ENCODE results near the gene CEP104.
A peak's percentile ranks its signal among the peaks of the same experiment; 100 is the strongest.

Gene CEP104

DNA sequence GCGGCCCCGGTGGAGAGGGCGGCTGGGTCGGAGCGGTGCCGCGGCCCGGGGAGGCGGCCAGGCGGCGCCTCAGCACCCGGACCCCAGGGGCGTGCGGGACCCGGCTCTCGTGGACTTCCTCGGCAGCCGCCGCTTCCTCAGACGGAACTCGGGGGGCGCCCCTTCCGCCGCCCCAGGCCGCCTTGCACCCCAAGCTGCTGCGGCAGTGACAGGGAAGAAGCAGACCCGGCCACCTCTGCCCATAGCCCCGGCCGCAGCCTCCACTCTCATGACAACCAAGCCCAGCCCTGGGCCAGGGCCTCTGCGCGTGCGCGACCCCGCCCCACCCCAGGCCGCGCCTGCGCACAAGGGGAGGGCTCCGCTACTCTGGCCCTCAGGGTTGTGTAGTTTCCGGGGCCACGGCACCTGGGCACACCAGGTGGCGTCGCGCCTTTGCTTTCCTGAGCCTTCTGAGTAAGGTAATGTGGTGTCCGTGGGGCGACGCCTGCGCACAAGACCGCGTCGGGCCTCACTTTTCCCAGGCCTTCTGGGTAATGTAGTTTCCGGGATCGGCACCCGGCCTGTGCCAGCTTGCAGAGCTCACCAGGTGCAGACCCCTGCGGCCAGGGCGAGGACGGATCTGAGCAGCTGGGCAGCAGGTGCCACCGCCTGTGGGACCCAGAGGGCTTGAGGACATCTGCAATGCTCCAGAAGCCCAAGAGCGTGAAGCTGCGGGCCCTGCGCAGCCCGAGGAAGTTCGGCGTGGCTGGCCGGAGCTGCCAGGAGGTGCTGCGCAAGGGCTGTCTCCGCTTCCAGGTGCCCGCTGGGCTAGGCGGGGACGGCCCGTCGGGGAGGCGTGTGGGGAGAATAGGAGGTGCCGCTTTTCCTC lies at the start of gene CEP104, which contains the start of gene DFFB:
Gene CEP104, minus strand, starts transcription at position 289 of the 868 bp plus-strand sequence. CDS start 4,804 bp downstream, outside the sequence.
Gene DFFB, plus strand, starts transcription at position 554 of the 868 bp plus-strand sequence. Its CDS starts 128 bp downstream, at position 682.
- peak; percentile 97 for DNase-seq

DNA sequence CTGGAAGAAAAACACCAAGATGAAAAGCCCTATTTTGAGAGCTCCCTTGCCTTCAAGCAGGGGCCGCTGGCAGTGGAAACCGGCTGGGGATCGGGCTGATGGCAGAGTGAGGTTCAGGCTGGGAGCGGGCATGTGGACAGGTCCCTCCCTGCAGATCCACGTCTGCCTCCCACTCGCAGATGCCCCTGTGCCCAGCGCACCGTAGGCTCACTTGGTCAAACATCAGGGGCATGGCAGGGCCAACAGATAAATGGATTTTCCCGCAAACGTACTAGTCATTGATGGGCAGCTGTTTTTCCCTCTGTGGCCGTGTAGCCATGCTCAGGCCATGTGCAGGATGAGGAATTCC lies 49.6 kb upstream of the CEP104 start:
- DNase-seq, result no peak

DNA sequence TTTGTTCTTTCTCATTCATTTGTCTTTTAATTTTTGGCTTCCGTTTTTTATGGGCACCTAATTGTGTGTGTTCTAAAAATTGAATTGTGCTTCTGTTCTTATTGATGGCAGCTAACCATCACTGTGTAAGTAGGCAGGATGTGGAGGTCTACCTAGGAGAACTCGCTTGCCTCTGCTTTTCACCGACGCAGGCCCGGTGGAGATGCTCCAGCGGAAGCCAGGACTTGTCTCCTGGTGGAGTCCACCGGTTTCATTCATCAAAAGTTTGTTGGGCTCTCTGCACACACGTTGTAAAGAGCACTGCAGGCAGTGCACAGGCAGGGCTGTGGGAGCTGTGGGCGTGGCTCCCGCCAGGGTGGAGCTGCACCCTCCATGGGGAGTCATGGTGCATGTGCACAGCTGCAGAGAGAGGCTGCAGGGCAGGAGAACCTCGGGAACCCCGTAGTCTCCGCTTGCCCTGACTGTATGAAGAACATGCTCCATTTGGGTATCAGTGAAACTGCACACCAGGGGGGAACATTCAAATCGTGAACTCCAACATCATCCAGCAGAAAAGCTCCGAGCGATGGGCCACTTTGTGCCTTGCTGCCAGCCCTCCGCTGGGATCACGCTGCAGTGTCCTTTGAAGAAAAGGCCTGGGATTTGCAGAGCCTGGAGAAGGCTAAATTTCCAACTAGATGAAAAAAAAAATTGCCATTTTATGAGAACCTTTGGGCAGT lies 49.1 kb upstream of the CEP104 start:
- no peak for DNase-seq

DNA sequence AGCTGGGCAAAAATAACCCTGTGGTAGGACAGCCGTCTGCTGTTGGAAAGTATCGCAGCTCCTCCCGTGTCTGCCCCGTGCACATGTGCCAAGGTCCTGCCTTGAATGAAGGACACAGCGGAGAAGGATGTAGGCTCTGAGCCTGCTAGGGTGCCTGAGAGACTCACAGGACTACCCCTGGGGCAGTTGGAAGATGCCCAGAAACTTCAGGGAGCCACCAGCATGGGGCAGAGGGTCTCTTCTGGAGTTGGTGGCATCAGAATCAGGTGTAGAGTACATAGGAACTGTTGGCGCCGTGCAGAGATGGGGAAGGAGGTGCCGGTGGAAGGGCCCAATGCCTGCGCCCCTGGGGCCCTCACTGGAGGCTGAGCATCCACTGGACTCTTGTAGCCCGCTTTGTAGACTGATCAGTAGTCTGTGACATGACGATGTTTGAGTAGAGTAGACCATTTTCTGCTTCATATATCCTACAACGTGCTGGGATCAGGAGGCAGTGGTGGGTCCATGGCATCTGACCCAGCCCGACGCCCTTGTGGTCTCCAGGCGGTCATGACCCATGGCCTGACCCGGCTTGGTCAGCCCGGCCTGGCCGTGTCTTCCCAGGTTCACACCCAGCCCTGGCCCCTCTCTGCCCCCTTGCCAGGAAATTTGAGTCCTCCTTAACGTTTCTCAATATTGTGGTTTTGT lies 48.4 kb upstream of the CEP104 start:
- DNase-seq, result no peak

DNA sequence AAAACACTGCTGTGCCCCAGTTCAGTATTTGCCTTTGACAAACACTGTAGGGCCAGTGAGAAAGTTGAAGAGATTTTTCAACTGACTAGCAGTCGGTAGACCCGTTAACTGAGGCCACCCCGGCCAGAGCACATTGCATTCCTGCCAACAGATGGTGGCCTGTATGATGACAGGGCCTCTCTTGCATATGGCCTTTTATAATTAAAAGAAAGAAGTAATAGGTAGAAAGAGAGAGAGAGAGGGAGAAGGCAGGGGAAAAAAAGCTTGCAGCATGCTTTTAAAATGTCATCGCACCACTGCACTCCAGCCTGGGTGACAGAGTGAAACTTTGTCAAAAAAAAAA lies 47.8 kb upstream of the CEP104 start:
- no peak for DNase-seq

DNA sequence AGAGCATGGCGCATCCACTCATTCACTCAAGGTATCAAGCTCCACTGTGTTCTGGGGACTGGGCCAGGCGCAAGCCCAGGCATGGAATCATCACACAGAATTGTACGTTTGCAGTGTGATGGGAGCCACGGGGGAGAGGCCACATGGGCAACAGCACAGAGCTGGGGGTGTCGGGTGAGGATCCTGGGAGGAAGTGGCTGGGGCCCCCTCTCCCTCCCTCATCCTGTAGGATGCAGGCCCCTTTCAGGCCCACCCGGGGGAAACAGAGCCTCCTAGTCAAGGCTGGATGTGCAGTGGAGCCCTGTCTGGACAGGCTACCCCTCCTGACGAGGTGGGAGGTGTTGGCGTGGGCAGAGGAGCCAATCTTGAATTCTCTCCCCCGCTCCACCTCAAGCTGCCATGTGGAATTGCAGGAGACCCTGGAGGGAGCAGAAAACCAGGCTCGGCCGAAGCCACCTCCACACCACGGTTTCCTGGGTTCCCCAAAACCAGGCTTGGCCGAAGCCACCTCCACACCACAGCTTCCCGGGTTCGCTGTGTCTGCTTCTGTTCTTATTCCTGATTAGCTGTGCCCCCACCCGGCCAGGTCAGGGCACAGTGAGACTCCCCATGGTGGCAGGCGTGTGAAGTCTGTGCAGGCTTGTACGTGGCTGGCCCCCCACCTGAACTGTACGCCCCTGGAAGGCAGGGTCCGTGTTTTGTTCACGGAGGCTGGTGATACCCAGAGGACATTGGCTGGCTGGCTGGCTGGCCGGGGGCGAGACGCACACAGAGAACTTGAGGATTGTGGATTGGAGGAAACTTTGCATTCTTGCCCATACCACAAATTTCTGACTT lies 47.2 kb upstream of the CEP104 start:
- no peak for DNase-seq

DNA sequence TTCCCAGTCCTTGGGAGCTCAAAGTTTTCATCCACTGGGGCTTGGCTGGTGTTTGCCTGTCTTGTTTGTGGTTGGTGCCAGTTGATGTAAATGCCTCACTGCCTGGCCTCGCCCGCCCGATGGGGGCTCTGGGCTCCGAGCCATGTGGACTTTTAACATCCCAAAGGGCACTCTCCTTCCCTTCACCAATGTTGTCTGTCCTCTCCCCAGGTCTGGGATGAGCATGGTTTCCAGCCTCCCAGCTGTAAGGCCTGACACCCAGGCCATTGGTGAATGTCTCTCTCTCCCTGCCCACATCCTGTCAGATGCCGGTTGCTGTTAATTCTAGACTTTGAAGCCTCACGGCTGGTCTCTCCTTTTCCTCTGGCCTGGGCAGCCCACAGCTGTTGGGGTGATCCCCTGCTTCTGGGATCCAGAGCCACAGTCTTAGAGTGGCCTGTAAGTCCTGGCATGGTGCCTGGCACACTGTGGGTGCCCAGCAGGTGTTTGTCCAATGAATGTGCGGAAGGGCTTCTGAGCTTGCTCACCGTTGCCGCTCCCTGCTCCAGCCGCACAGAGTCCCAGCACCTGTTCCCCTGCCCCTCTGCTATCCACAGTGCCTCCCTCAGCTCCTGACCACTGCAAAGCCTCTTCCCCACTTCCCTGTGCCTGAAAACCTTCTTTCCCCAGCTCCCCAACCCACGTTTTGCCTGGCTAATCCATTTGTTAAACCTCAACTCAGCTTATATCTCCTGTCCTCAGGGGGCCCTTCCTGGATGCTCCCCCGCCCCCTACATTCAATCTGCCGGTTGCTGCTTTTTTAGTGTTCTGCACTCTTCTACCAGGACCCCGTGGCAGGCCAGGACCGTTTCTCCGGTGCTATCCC lies 46.4 kb upstream of the CEP104 start:
- DNase-seq, result peak; percentile 44

DNA sequence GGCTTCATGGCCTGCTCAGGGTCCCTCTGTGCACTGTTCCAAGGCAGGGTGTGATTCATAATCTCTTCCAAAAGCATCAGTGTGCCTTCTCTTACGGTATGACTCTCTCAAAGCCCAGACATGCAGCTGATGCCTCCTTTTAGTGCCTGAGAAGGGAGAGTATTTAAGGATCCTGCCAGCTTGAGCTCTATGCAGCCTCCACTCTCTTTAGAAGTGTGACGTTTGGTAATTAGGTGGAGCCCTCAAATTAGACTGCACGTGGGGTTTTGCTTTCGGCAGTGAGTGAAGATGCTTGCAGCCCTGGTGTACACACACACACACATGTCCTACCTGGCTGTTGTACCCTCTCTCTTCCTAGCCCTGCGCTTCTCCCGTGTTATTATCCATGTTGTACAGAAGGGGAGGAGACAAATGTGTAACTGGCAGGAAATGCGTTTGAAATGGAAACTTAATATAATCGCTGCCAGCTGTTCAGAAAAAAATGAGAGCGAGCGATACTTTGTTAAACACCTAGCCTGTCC lies 45.6 kb upstream of the CEP104 start:
- DNase-seq, result no peak

DNA sequence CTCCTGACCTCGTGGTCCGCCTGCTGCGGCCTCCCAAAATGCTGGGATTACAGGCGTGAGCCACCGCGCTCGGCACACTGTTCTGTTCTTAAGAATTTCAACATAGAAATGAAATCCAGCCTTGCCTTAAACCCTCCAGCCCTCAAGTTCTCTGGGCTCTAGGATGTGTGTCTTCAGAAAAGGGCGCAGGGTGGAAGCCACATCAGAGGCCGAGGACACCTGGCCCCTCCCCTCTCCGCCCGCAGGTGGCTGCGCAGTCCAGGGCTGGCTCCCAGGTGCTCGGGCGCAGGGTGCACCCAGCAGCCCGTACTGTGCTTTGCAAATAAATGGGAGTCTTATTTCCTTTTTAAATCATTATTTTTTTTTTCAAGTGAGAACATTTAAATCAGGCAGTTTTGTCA lies 45.1 kb upstream of the CEP104 start:
- DNase-seq, result no peak

DNA sequence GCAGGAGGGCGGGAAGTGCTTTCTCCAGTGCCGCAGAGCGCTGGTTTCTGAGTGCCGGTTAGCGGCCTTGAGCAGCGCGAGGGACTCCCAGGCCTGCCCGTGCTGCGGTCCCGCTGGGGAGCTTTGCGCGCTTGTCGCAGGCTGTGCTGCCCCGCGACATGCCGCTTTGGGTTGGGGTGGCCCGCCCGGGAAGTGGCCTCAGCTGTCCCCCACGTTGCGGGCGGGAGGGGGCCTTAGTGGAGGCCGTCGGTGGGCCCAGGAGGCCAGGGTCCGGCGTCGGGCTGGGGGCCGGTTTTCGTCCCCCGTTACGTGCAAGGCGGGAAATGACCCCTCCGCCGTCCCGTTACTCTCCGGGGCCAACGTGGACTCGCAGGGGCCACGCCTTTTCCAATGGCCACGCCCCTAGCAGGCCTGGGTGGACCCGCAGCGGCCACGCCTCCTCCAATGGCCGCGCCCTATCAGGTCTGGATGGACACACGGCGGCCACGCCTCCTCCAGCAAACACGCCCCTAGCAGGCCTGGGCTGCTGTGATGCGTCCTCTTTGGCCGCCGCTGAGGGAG lies 44.0 kb upstream of the CEP104 start:
- peak; percentile 86 for DNase-seq

DNA sequence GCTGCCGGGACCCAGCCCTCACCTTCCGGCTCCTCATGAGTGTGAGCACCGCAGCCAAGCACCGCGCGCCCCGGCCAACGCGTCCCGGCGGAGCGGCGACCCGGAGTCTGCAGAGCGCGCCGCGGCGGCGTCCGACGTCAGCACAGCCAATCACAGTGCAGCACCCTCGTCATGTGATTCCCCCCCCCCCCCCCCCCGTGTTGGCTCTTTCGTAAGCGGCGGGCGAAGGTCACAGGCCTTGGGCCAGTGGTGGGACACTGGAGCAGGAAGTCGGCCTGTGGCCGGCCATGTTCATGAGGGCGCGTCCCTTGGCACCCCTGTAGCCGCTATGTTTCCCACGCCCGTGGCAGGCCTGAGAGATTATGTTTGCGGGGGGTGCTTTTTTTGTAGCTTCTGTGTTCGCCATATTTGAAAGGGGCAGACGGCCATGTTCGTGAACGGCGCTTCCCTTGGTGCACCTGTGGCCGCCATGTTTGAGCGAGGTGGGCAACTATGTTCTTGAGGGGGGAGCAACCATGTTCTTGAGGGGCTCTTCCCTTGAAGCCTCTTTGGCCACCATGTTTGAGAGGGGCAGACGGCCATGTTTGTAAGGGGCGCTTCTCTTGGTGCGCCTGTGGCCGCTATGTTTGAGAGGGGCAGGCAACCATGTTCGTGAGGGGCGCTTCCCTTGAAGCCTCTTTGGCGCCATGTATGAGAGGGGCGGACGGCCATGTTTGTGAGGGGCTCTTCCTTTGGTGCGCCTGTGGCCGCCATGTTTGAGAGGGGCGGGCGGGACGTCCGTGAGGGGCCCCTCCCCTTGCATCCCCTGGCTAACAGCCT lies 43.3 kb upstream of the CEP104 start, which contains the start of gene C1orf174:
Gene C1orf174, minus strand, starts transcription at position 123 of the 819 bp plus-strand sequence. Its CDS starts 86 bp downstream, at position 37.
- peak; percentile 95 for DNase-seq

DNA sequence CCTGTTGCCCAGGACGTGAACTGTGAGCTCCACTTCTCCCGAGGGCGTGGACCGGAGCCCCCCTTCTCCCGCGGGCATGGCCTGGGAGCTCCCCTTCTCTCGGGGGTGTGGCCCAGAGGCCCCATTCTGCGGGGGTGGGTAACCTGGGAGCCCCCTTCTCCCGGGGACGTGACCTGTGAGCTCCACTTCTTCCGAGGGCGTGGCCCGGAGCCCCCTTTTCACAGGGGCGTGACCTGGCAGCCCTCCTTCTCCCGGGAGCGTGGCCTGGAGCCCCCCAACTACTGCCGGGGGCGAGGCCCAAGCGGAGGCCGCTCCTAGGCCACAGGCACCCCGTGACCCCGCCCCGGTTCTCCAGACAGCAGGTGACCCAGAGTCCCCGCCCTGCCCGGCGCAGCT lies 42.7 kb upstream of the CEP104 start:
- no peak for DNase-seq

DNA sequence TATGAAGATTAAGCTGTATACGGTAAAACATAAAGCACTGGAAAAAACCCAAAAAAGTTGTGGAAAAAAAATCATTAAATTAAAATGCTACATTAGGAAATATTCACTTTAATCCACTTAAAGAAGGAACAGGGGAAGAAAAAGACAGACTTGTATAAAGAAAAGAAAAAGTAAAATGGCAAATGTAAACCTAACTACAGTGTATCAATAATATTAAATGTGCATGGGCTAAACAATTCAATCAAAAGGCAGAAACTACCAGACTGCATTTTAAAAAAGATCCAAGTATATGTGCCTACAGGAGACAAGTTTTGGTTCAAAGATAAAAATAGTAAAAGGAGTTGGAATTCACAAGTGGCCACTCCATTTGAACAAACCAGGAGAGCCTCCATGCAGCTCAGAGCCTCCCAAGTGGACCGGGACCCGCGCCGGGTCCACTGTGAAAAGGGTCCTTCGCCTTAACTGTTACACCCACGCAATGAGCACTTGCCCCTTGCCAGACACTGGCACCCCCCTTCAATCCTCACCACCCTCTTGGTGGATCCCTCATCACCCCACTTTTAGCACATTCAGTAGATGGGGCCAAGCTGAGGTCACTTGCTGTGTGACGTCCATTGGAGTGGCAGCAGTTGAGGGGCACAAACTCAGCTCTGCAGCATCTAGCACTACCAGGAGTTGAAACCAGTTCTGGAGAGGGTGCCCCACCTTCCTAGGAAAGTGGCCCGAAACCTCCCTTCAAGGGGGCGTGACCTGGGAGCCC lies 42.2 kb upstream of the CEP104 start:
- no peak for DNase-seq

DNA sequence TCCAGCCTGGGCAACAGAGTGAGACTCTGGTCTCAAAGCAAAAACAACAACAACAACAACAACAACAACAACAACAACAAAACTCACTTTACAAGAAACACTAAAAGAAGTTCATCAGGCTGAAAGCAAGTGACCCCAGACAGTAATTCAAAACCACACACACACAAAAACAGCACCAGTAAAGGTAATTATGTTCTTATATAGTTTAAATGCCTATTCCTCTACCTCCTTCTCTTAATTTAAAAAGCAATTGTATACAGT lies 41.4 kb upstream of the CEP104 start:
- DNase-seq, result no peak

DNA sequence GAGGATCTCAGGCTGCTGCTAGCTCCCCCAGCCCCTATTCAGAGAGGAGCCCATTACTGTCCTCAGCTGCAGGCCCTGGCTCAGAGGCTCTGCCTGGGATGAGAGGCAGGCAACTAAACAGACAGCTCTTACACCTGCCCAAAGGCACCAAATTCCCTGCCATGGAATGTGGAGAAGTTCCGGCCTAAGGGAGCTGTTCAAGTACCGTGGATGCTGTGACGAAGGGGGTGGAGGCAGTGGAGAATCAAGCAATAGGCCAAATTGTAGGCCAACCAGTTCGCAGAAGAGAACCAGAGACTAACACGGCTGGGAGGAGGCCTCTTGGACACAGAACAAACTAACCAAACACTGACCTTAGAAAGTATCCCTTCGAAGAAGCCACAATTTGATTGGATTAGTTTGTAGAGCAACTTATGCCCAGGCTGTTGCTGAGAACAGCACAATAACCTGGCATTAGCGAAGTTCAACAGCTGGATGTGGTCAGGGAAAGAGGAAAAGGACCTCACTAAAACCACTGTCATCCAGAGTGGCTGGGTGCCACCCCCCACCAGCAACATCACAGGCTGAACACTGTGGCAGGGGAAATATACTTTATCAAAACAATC lies 39.5 kb upstream of the CEP104 start:
- no peak for DNase-seq

DNA sequence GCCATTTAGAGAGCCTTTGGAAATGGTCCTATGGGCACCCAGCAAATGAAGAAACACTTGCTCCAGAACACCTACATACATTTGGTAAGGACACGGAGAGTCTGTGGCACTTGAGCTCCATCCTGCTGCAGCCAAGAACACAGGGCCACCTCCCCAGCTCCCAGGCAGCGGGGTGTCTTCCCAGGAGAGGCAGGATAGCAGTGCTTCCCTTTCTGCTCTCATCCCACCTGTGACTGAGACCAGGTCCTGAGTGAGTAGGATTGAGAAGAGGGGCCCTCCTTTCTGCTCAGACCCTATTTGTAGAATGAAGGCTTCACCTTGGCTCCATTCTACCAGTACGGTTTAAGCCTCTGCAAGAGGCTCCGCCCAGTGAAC lies 38.9 kb upstream of the CEP104 start:
- no peak for DNase-seq

DNA sequence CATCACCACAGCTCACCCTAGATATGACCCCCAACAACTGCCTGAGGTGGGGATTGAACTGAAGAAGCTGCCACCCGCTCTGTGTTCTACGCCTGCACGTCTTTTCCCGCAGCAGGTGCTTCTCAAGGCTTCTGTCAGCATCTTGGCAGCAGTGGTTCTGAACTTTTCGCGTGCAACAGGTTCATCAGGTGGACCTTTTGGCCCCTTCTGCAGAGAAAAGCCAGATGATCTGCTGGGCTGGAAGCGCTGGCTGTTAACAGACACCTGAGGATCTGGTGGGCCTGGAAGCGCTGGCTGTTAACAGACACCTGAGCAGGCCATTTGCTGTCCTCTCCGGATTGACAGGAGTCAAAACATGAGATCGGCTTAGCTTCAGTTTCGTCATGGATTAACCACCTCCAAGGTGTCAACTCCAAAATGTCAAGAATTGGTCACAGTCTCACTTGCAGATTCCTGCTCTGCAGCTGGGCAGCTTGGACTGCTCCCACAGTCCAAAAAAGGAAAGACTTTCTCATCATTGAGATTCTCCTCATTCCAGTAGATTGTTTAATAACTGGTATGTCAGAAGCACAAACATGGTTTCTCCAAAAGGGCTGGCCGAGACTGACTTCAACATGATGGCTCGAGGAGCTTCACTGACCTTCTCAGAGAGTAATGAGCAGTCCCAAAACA lies 38.4 kb upstream of the CEP104 start:
- no peak for DNase-seq

DNA sequence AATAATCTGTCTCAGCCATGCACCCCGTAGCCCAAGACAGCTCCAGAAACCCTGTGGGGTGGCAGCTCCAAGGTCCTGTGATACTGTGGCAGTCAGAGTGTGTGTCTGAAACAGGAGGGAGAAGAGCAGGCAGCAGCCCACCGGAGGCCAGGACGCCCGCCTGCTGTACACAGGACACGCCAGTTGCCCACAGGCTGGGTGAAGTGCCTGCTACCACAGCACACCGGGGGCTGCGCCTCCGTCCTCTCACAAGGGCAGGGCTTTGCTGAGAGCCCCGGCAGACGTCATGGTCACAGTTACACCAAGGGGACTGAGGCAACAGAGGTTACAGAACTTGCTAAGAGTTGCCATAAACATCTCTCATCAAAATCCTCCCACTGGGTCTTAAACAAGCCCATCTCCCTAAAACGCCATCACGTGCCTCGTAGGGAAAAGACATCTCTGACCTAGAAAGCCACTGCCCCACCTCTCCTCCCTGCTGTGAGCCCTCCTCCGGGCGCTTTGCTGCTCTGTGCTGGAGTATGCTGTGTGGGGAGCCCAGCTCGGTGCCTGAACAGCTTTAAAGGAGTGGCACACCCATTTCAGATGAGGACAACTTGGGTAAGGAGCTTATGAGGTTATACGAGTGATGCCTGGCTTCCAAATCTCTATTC lies 37.7 kb upstream of the CEP104 start:
- no peak for DNase-seq
